ENCODE results near the gene MCF2L2. TPM values are rescaled to one million over a fixed set of nuclear protein-coding genes. Genes with fewer than 3 reads are reported as not detected.
"Not testable (repeated sequence)": the region's sequence is repeated elsewhere in the genome, so short reads cannot be mapped to it uniquely, and the experiment has no call there.

Gene MCF2L2
- total RNA-seq, 1 donor from 2014 or later: 2.0 TPM

DNA sequence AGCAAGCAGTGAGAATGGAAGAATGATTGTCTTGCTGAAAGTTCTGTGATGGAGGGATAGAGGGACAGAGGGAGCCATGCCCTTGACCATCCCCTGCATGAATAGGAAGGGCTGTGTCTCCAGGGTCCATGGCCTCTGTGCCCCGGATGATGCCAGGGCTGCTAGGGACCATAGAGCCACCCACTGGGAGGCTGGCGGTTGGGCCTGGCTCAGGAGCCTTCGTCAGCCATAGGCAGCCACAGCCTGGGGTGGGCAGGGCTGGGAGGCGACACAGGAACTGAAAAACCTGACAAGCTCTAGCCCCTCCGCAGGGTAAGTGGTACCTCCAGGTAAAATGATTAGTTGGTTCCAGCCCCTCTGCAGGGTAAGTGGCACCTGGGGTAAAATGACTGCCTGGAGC is 246.8 kb downstream of the MCF2L2 start:
- intact Hi-C loops (cut with DNase I): loop anchor here (5.0 kb wide), 1 partner anchor 201 kb away; no protein-coding TSS in a partner anchor
- H3K27me3 ChIP-seq: no peaks in the 10 kb centered on the region

DNA sequence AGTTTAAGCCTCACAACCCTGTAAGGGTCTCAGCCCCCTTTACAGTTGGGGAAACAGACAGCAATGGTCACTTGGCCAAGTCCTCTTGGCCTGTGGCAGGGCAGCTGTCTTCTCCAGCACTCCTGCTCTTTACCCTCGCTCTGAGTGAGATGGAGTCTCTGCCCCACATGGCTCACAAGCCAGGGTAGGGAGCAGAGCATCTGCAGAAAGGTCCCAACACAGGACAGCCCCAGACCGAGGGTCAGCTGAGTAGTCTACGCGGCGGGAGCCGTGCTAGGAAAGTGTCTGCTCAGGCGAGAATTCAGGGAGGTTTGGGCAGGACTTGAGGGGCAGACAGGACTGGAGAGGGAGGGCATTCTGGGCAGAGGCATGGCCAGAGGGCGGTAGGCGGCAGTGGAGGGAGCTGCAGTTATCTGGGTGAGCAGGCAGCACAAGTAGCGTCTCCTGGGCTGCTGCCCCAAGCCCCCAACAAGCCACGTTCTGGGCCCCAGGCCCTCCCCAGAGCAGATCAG is 247.6 kb downstream of the MCF2L2 start:
- no peak overlapping the region for H3K4me3 ChIP-seq
- H3K4me1 ChIP-seq: peaks cover 30% of the 10 kb centered on the region
- DNase-seq (ENCODE audit: extremely low spot score in 2 of 2): no peak
- no peaks in the 10 kb centered on the region for H3K27me3 ChIP-seq
- H3K36me3 ChIP-seq: no peaks in the 10 kb centered on the region
- intact Hi-C loops (cut with DNase I): loop anchor here (5.0 kb wide), 1 partner anchor 201 kb away; no protein-coding TSS in a partner anchor
- H3K9me3 ChIP-seq: no peaks in the 10 kb centered on the region
- no peak for TF ChIP-seq POLR2A (IDR thresholded peaks at IDR 0.05)
- no peak for TF ChIP-seq POLR2AphosphoS5 (IDR thresholded peaks at IDR 0.05; ENCODE audit: insufficient read depth in 1 of 2, low read depth in 1 of 2)
- TF ChIP-seq, protein P1, sequence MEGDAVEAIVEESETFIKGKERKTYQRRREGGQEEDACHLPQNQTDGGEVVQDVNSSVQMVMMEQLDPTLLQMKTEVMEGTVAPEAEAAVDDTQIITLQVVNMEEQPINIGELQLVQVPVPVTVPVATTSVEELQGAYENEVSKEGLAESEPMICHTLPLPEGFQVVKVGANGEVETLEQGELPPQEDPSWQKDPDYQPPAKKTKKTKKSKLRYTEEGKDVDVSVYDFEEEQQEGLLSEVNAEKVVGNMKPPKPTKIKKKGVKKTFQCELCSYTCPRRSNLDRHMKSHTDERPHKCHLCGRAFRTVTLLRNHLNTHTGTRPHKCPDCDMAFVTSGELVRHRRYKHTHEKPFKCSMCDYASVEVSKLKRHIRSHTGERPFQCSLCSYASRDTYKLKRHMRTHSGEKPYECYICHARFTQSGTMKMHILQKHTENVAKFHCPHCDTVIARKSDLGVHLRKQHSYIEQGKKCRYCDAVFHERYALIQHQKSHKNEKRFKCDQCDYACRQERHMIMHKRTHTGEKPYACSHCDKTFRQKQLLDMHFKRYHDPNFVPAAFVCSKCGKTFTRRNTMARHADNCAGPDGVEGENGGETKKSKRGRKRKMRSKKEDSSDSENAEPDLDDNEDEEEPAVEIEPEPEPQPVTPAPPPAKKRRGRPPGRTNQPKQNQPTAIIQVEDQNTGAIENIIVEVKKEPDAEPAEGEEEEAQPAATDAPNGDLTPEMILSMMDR (IDR thresholded peaks at IDR 0.05): no peak
- no peak overlapping the region for H3K27ac ChIP-seq

More for the DNA sequence above, 246.8 kb downstream of the MCF2L2 start:
- Histone ChIP-seq H3K9me3 (no peaks in the 10 kb centered on the region), H3K36me3 (no peaks in the 10 kb centered on the region), H3K4me1 (peaks cover 33% of the 10 kb centered on the region), H3K4me3 (no peak overlapping the region), H3K27ac (no peak overlapping the region)
- TF ChIP-seq POLR2A (IDR thresholded peaks at IDR 0.05): no peak
- TF ChIP-seq, protein P1 (IDR thresholded peaks at IDR 0.05): no peak
- no peak for TF ChIP-seq POLR2AphosphoS5 (IDR thresholded peaks at IDR 0.05; ENCODE audit: insufficient read depth in 1 of 2, low read depth in 1 of 2)
- DNase-seq (ENCODE audit: extremely low spot score in 2 of 2): no peak

DNA sequence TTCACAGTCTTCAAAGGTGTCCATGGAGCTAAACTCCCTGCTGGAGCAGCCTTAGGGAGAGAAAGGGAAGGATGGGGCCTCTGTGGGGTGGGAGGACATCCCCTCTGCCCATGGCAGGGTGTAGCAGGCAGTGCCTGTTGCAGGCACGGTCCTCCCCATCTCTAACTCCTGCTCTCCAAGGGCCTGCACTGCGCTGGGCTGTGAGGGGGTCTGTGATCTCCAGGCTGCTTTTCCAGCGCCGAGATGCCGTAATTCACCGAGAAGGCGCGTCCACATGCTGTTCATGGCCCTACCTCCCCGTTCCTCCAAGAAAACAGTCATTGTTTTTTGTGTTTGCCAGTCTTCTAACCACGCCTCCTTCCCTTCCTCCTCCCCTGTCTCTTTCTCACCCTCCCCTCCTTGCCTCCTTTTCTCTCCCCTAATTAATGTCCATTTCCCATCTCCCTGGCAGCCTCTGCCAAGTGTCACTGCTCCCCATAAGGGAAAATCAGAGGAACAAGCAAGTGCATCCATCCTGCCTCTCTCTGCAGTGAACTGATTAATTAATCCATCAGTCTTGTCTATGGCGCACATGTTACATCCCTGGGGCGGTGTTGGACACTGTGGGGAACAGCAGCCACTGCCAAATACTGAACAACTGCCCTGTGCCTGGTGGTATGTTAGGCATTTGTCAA is 248.2 kb downstream of the MCF2L2 start:
- intact Hi-C loops (cut with DNase I): loop anchor here (5.0 kb wide), 1 partner anchor 202 kb away; no protein-coding TSS in a partner anchor
- no peaks in the 10 kb centered on the region for H3K9me3 ChIP-seq
- TF ChIP-seq, protein P1 (IDR thresholded peaks at IDR 0.05): no peak
- no peak for TF ChIP-seq POLR2AphosphoS5 (IDR thresholded peaks at IDR 0.05; ENCODE audit: insufficient read depth in 1 of 2, low read depth in 1 of 2)
- no peak overlapping the region for H3K27ac ChIP-seq
- H3K27me3 ChIP-seq: no peaks in the 10 kb centered on the region
- peak overlapping the region; percentile 45 to 65 for H3K4me3 ChIP-seq
- H3K4me1 ChIP-seq: peaks cover 24% of the 10 kb centered on the region
- no peaks in the 10 kb centered on the region for H3K36me3 ChIP-seq
- DNase-seq (ENCODE audit: extremely low spot score in 2 of 2): no peak

DNA sequence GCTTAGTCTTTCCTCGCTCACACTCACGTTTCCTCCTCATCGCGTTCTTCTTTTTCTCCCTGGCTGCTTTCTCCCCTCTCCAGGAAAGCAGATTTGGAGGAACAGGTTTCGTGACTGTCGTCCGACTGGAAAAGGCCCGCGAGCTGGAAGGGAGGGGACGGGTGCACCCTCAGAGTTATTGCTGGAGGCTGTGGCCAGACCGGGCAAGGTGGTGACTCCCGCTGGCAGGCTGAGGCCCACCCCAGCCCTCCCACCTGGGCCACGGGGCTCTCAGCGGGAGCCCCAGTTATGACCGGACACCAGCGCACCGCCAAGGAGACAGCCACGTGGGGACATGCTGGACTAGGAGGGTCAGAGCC is 248.9 kb downstream of the MCF2L2 start:
- H3K4me1 ChIP-seq: peaks cover 21% of the 10 kb centered on the region
- H3K27me3 ChIP-seq; H3K27ac ChIP-seq; DNase-seq (ENCODE audit: extremely low spot score in 2 of 2); H3K9me3 ChIP-seq; H3K36me3 ChIP-seq; intact Hi-C loops (cut with DNase I): not testable (repeated sequence)
- H3K4me3 ChIP-seq: peak overlapping the region; percentile 45 to 65

DNA sequence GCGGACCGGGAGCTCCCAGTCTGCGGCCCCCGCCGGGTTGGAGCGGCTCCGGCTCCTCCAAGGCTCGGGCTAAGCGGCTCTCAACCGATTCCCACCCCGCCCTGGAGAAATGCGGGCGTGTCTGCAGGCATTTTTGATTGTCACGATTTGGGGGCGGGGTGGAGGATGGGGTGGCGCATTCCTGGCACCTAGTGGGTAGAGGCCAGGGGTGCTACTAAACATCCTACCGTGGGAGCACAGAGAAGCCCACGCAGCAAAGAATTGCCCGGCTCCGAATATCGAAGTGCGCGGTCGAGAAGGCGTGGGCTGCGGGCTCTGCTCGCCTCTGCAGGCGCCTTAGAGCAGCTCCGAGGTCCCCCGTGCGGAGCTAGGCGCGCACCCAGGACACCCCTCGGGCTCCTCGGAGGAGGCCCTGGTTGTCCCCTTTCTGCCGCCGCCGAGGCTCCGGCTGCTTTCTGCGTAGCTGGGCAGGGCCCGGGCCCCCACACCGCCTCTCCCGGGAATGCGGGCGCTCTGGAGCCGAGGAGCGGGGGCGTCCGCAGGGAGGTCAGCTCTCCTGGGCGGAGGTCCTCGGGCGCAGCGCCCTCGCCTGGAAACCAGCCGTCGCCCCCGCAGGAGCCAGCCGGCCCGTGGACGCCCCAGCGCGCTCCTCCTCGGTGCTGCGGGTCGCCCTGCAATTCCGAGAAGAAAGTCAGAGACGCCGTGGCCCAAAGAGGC is 249.4 kb downstream of the MCF2L2 start:
- peak overlapping the region; percentile 1 for H3K27ac ChIP-seq
- intact Hi-C loops (cut with DNase I): no loop called here
- H3K4me3 ChIP-seq: peak overlapping the region; percentile 45 to 65
- TF ChIP-seq POLR2AphosphoS5 (IDR thresholded peaks at IDR 0.05; ENCODE audit: insufficient read depth in 1 of 2, low read depth in 1 of 2) (no peak), POLR2A (IDR thresholded peaks at IDR 0.05) (no peak)
- TF ChIP-seq, protein P1 (IDR thresholded peaks at IDR 0.05): no peak
- DNase-seq (ENCODE audit: extremely low spot score in 2 of 2): no peak
- no peaks in the 10 kb centered on the region for H3K9me3 ChIP-seq
- no peaks in the 10 kb centered on the region for H3K36me3 ChIP-seq
- peaks cover 21% of the 10 kb centered on the region for H3K4me1 ChIP-seq
- no peaks in the 10 kb centered on the region for H3K27me3 ChIP-seq

Data from vagina (tissue), 2 donors.